NCI-H2196 (cell line): ENCODE data around the gene ASGR1.
"Not testable (repeated sequence)": the region's sequence is repeated elsewhere in the genome, so short reads cannot be mapped to it uniquely, and the experiment has no call there.

Source experiments
- DNase-seq: peaks from one replicate; lab custom pipeline; 2025; ENCODE audit not compliant: unreplicated experiment; lab: John Stamatoyannopoulos, UW

ASGR1 gene

GRCh38 chr17:7166873-7167272, 12.3 kb downstream of the ASGR1 start:
- DNase-seq, result no peak

- not testable (repeated sequence) for DNase-seq
These were observed 19.6 kb downstream of the ASGR1 start for GRCh38 chr17:7159571-7159970.

DNA sequence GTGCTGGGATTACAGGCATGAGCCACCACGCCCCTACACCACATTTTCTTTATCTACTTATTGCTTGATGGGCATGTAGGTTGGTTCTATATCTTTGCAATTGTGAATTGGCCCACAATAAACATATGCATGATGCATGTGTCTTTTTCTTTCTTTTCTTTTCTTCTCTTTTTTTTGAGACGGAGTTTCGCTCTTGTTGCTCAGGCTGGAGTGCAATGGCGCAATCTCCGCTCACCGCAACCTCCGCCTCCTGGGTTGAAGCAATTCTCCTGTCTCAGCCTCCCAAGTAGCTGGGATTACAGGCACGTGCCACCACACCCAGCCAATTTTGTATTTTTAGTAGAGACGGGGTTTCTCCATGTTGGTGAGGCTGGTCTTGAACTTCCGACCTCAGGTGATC, 20.7 kb downstream of the ASGR1 start:
- DNase-seq, result not testable (repeated sequence)

DNA sequence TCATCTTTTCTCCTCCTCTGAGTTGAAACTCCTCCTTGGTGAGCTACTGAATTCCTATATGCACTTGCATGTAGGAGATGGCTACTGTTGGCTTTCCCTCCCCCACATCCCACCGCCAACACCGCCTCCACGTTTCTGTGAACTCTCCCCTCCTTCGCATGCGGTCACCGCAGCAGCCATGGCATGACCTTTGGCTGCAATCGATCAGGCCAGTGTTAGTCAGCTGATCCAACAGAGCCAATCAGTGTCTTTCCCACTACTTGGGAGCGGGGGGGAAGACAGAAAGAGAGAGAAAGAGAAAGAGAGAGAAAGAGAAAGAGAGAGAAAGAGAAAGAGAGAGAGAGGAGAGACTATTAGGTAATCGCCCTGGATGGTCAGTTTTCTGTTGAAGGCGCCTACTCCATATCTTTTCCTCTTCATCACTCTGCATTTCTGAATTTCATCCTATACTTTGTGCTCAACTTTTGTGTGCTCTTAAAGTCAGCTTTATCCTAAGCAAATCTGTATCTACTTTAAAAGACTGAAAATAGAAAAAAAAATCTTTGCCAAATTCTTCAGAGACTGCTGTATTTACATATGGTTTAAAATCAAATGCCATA, 22.7 kb downstream of the ASGR1 start:
- DNase-seq, result no peak

DNA sequence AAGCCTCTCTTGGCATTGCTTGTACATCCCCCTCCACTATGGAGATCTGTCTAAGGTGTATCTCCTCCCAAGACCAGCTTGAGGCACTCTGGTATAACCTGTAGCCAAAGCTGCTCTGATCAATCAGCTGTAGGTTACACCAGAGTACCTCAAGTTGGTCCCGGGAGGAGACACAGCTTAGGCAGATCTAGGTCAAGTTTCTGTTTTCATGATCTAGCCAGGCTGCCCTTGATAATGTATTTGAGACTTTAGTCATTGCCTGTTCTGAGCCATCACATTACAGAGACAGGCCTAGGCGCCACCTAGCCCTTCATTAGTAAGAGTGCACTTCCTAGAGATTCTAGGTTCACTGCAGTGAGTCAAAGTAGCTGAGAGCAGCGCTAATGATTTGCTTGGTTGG, 31.4 kb downstream of the ASGR1 start:
- DNase-seq, result no peak

DNA sequence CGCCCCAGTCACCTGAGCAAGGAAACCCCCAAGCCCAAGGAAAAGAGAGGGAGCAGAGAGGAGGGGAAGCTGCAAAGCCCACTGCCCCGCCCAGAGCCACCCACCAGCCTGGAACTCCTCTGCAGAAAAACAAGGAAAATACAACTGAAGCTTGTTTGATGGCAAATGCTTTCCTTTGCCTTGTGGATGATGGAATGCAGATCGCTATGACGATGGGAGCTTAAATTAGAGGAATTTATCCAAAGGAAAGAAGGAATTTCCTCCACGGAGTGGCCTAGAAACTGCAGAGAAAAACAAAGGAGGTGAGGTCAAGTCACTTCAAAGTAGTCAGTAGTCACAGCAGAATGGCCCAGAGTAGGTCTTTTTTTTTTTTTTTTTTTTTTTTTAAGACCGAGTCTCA, 33.1 kb downstream of the ASGR1 start:
- no peak for DNase-seq

GRCh38 chr17:7144213-7144612, 35.0 kb downstream of the ASGR1 start:
- DNase-seq, result no peak

GRCh38 chr17:7141824-7142223, 37.3 kb downstream of the ASGR1 start:
- peak; percentile 2 for DNase-seq

DNA sequence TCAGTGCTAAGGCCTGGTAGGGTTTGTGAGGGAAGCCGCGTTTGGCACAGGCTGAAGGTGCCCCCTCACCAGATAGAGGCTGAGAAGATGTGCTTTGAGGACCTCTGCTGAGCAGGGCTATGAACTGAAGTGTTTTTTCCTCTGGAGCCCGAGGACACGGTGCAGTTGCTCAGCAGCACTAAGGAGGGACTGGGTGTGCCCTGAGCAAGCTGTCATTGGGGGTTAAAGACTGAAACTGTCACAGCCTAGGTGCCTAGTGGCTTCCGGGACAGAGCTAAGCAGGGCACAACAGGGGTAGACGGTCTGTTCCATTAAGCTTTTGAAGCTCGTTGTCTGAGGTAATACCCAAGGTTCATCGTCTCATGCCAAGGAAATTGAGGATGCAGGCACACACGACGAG, 39.8 kb downstream of the ASGR1 start:
- no peak for DNase-seq

- DNase-seq, result no peak
These were observed 40.3 kb downstream of the ASGR1 start for GRCh38 chr17:7138800-7139381.

DNA sequence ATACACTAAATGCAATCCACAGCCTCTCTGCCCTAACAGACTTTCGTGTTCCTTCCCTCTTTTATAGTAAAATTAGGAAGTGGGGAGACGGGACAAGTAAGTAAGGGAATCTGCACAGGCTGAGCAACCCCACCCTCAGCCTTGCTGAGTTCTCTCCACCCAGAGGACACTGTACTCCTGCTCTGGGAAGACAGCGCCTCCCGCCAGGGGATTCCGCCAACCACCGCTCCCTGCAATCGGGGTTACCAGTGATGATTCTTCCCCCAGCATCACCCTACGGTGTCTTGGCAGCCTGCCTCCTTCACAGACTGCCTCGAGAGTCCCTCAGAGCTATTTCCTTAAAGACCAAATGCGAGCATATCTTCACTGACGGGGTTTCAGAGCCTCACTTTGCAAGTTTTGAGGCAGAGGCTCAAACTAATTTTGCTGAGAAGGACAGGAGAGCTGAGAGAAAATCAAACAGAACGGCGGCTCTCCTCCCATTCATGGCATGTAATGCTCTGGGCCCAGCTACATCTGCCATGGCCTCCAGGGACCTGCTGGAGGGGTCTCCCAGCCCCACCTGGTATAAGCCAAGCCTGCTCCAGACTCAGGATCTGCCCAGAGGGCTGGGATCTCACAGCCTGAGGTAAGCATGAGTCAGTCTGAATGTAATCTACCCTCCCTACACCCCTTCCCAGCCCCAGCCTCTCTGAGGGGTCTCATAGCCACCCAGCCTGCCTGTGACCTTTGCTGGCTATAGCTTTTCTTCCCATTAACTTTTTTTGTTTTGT, 41.8 kb downstream of the ASGR1 start:
- no peak for DNase-seq

DNA sequence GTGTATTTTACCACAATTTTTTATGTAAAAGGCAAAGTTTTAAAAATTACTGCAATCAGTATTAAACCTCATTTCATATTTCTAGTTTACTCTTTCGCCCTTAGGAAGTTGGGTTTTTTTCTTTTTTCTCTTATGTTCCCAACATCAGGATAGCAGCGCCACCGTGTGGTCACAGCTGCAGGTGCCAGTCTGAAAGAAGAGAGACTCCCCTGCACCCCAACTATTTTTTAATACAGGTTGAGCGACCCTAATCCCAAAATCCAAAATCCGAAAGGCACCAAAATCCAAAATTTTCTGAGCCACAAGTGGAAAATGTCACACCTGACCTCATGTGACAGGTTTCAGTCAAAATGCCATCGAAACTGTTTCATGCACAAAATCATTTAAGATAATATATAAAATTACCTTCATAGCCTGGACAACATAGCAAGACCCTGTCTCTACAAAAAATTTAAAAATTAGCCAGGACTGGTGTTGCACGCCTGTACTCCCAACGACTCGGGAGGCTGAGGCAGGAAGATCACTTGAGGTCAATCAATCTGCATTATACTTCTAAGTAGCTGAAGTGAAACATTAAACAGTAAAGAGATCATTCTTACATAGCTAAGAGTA, 42.8 kb downstream of the ASGR1 start:
- peak; percentile 59 for DNase-seq

DNA sequence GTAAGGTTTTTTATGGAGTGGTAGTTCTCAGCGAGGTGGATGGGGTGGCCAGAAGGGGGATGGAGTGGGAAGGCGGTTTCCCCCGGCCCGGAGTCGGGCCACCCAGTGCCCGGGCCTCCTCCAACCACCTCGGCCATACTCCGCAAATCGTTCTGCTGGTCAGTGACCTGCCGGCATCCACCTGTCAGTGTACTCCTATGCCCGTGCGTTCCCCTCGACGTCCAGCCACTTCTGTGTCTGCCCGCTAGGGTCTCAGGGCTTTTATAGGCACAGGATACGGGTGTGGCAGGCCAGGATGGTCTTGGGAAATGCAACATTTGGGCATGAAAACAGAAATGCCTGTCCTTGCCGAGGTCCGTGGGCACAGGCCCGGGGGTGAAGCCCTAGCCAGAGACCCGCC, 45.3 kb downstream of the ASGR1 start:
- no peak for DNase-seq

- DNase-seq, result no peak
These were observed 45.7 kb downstream of the ASGR1 start for GRCh38 chr17:7133424-7133823.

DNA sequence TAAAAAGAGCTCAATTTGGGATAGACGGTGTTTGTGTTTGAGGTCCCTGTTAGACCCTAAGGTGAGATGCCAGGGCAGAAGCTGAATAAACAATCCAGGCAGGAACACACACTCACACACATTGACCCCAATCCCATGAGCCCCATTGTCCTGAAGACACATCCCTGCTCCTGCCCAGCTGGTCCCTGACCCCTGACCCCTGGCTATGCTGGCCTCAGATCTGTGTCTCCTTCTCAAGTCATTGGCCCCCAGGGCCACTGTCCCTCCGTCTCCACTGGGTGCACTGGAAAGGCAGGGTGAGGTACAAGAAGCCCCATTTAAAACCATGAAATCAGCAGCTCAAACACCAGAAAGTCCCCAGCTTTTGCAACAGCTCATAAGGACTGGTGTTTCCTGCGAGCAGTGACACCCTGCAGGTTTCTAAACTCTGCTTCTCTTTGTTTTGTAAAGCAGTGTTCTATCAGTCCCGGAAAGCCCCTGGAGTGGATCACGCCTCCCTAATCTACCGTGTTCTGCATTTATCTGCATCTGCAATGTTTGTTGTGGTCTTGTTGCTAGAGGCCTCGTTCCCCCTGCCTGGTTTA, 46.6 kb downstream of the ASGR1 start:
- no peak for DNase-seq

DNA sequence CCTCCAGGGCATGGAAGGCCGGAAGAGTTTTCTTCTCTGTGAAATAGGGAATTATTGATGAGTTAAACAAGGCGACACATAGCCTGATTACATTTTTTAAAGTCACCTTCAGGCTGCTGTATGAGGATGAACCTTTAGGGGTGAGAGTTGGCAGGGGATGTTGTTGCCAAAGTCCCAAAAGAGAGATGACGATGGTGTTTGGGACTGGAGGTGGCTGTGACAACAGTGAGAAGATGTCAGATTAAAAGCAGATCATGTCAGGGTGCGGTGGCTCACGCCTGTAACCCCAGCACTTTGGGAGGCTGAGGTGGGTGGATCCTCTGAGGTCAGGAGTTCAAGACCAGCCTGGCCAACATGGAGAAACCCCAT, 47.8 kb downstream of the ASGR1 start:
- DNase-seq, result no peak

- no peak for DNase-seq
These were observed 48.3 kb downstream of the ASGR1 start for GRCh38 chr17:7130621-7131422.

GRCh38 chr17:7129311-7129710, 49.9 kb downstream of the ASGR1 start:
- no peak for DNase-seq

DNA sequence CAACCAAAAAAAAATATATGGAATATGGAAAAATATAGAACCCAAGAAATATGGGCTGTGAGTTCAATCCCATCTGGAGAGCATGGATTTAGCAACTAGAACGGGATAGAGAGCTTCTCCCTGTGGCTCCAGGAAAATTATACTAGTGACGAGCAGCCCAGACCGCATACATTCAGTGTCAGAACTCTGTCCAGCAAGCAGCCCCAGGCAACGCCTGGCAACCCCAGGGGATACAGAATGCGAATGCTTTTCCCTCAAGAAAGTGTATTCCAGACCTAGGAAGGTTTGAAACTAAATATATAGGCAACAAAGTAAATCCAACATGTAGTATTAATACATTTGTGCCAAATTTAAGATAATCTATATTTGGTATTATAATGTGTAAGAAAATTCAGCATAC, 51.0 kb downstream of the ASGR1 start:
- no peak for DNase-seq

- not testable (repeated sequence) for DNase-seq
These were observed 51.7 kb downstream of the ASGR1 start for GRCh38 chr17:7127501-7127900.

DNA sequence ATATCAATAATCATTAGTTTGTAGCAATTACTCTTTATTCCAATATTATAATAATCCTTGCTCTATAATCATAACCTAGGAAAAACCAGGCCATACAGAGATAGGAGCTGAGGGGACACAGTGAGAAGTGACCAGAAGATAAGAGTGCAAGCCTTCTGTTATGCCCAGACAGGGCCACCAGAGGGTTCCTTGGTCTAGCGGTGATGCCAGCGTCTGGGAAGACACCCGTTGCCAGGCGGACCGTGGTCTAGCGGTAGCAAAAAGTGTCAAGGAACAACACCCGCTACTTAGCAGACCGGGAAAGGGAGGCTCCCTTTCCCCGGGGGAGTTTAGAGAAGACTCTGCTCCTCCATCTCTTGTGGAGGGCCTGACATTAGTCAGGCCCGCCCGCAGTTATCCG, 52.8 kb downstream of the ASGR1 start:
- not testable (repeated sequence) for DNase-seq
